ENCODE measurements around the gene PYCR2.

- TF ChIP-seq CTCF (IDR thresholded peaks at IDR 0.05; ENCODE audit: insufficient read depth, low read length, poor library complexity, severe bottlenecking): no peak
- TF ChIP-seq EZH2phosphoT487 (conservative IDR thresholded peaks at IDR 0.05; ENCODE audit: low read length): no peak
Measured at GRCh38 chr1:225973158-225973557, 49.1 kb upstream of the PYCR2 start.

Measured in SU-DHL-6 (cell line).